Lung (tissue), 12 donors: Measurements from ENCODE around the gene RNF115. TPM values are rescaled to one million over a fixed set of nuclear protein-coding genes. Genes with fewer than 3 reads are reported as not detected.
"Not testable (repeated sequence)": the region's sequence is repeated elsewhere in the genome, so short reads cannot be mapped to it uniquely, and the experiment has no call there.

Source experiments
- ATAC-seq: fragments of 200-7000 bp; cut with Tn5 transposase; one replicate; pipeline ENCODE4 v1.9.1; 2020; ENCODE audit warnings: moderate number of reproducible peaks; ENCODE audit not compliant: insufficient read depth, low FRiP score
- DNase-seq, 3 donors: peaks; one replicate each; pipeline ENCODE4 v3.0.0-alpha.2; 2013 to 2017
- H3K27ac ChIP-seq, 2 donors: one replicate each; pipeline ENCODE4 v1.5.1; 2013; ENCODE audit warnings: mild to moderate bottlenecking in 2 of 2, moderate library complexity in 2 of 2, control low read depth in 1 of 2, inconsistent platforms in 1 of 2, low read depth in 1 of 2, low read length in 1 of 2
- H3K27me3 ChIP-seq, 3 donors: one replicate each; pipeline ENCODE4 v1.5.1; 2013; ENCODE audit warnings: low read length in 2 of 3; ENCODE audit not compliant: control insufficient read depth in 3 of 3, insufficient read depth in 3 of 3
- H3K36me3 ChIP-seq, 4 donors: one replicate each; pipeline ENCODE4 v1.5.1; 2013; ENCODE audit warnings: low read length in 4 of 4, mild to moderate bottlenecking in 1 of 4, moderate library complexity in 1 of 4; ENCODE audit not compliant: control insufficient read depth in 4 of 4, insufficient read depth in 4 of 4
- H3K4me1 ChIP-seq, 5 donors: one replicate each; pipeline ENCODE4 v1.5.1; 2013; ENCODE audit warnings: low read length in 5 of 5, mild to moderate bottlenecking in 2 of 5, moderate library complexity in 1 of 5; ENCODE audit not compliant: control insufficient read depth in 5 of 5, insufficient read depth in 5 of 5
- H3K4me3 ChIP-seq: one replicate; pipeline ENCODE4 v1.5.1; 2013; ENCODE audit warnings: mild to moderate bottlenecking, control low read depth, moderate library complexity
- H3K9ac ChIP-seq, 2 donors: one replicate each; pipeline ENCODE4 v1.5.1; 2013; ENCODE audit warnings: low read length in 2 of 2, control low read depth in 1 of 2; ENCODE audit not compliant: insufficient read depth in 1 of 2
- H3K9me3 ChIP-seq, 4 donors: one replicate each; pipeline ENCODE4 v1.5.1; 2013; ENCODE audit warnings: low read length in 3 of 4, mild to moderate bottlenecking in 1 of 4, moderate library complexity in 1 of 4; ENCODE audit not compliant: control insufficient read depth in 4 of 4, insufficient read depth in 3 of 4
- CTCF ChIP-seq: IDR thresholded peaks from 2 replicates; pipeline ENCODE4 v1.5.1; 2012; ENCODE audit warnings: mild to moderate bottlenecking; ENCODE audit errors: control extremely low read depth, extremely low read depth
- WGBS, 2 donors: extraction: QIAGEN DNeasy Blood & Tissue Kit; methylation state at CpG; one replicate each; pipeline ENCODE4 v1.1.7; 2013; 5-methylcytosine and 5-hydroxymethylcytosine counted together
- polyA plus RNA-seq, 2 donors: library from polyadenylated mRNA; stranded (reverse); fragments of 200-250 nt; gene quantifications; one replicate each; pipeline ENCODE4 v1.2.1, GENCODE V29; 2013
- total RNA-seq, 2 donors: library from RNA; depleted of rRNA in 1 of 2; stranded (reverse); fragments of >200 nt in 1 of 2; gene quantifications; one replicate each; pipeline ENCODE4 v1.2.1, GENCODE V29; 2014 to 2021
- donor health status: control.
- donor health status: control.
- donor health status: Bipolar disorder and iron deficiency.
- donor health status: healthy.
- donor health status: DM: yes; HTN: yes; CAD: no.

The RNF115 gene
- total and polyA plus RNA-seq, 4 donors, result 4.4 to 21.6 (median 11.5) TPM

GRCh38 chr1:145827966-145828365 is 4.1 kb upstream of the RNF115 start:
- Histone ChIP-seq H3K9me3 (no peaks in the 10 kb centered on the region), H3K4me1 (peaks cover 0 to 8% (median 0%) of the 10 kb centered on the region in 5 donors), H3K27me3 (no peaks in the 10 kb centered on the region), H3K9ac (no peak overlapping the region), H3K27ac (no peak overlapping the region), H3K4me3 (no peak overlapping the region), H3K36me3 (peaks cover 28 to 51% (median 32%) of the 10 kb centered on the region in 4 donors)
- DNase-seq (no peak), ATAC-seq (no peak)
- TF ChIP-seq CTCF, result no peak

GRCh38 chr1:145826030-145826429 is 2.1 kb upstream of the RNF115 start:
- H3K27ac ChIP-seq, result no peak overlapping the region
- no peak overlapping the region for H3K4me3 ChIP-seq
- H3K9ac ChIP-seq, result no peak overlapping the region
- no peak for TF ChIP-seq CTCF
- no peaks in the 10 kb centered on the region for H3K27me3 ChIP-seq
- 89 to 90% methylated on average over 2 of the region's 2 CpGs for WGBS, 2 donors
- no peaks in the 10 kb centered on the region for H3K9me3 ChIP-seq
- ATAC-seq (no peak), DNase-seq (no peak)
- peaks cover 18 to 45% (median 27%) of the 10 kb centered on the region in 4 donors for H3K36me3 ChIP-seq
- peaks cover 0 to 8% (median 0%) of the 10 kb centered on the region in 5 donors for H3K4me1 ChIP-seq

- WGBS, 2 donors, result 0 to 1% methylated on average over 7 of the region's 7 CpGs
- Histone ChIP-seq H3K9ac (peak overlapping the region; percentile 81 to 87), H3K27me3 (no peaks in the 10 kb centered on the region), H3K27ac (peak overlapping the region; percentile 92 to 95), H3K36me3 (peaks cover 13 to 33% (median 24%) of the 10 kb centered on the region in 4 donors), H3K4me3 (peak overlapping the region; percentile 68), H3K4me1 (peaks cover 0 to 8% (median 0%) of the 10 kb centered on the region in 5 donors), H3K9me3 (no peaks in the 10 kb centered on the region)
- ATAC-seq (no peak), DNase-seq (no peak)
- no peak for TF ChIP-seq CTCF
Observed at GRCh38 chr1:145824499-145824842, 576 bp upstream of the RNF115 start.

GRCh38 chr1:145822779-145823331 is 1.0 kb downstream of the RNF115 start:
- peaks cover 2 to 17% (median 9%) of the 10 kb centered on the region in 4 donors for H3K36me3 ChIP-seq
- H3K9me3 ChIP-seq, ATAC-seq, H3K27ac ChIP-seq, DNase-seq, H3K9ac ChIP-seq, H3K4me3 ChIP-seq, H3K4me1 ChIP-seq, H3K27me3 ChIP-seq: not testable (repeated sequence)
- 0 to 32% methylated on average over 4 of the region's 16 CpGs for WGBS, 2 donors

- H3K9ac ChIP-seq, ATAC-seq, H3K27me3 ChIP-seq, DNase-seq, H3K9me3 ChIP-seq, H3K4me1 ChIP-seq, H3K36me3 ChIP-seq, H3K4me3 ChIP-seq, H3K27ac ChIP-seq: not testable (repeated sequence)
- 56 to 62% methylated on average over 2 to 4 of the region's 6 CpGs for WGBS, 2 donors
Observed at GRCh38 chr1:145818095-145818494, 5.8 kb downstream of the RNF115 start.

GRCh38 chr1:145812977-145813810 is 10.7 kb downstream of the RNF115 start:
- H3K4me3 ChIP-seq, H3K9ac ChIP-seq, H3K36me3 ChIP-seq, DNase-seq, H3K27me3 ChIP-seq, H3K27ac ChIP-seq, H3K9me3 ChIP-seq, H3K4me1 ChIP-seq, ATAC-seq: not testable (repeated sequence)
- WGBS, 2 donors, result 81% methylated on average over 4 to 5 of the region's 6 CpGs
